ENCODE measurements around the gene DGKA. TPM values are rescaled to one million over a fixed set of nuclear protein-coding genes. Genes with fewer than 3 reads are reported as not detected.
"Not testable (repeated sequence)": the region's sequence is repeated elsewhere in the genome, so short reads cannot be mapped to it uniquely, and the experiment has no call there.

DGKA gene
- total RNA-seq, 4 donors from 2014 or later: 101 to 268 (median 138) TPM

DNA sequence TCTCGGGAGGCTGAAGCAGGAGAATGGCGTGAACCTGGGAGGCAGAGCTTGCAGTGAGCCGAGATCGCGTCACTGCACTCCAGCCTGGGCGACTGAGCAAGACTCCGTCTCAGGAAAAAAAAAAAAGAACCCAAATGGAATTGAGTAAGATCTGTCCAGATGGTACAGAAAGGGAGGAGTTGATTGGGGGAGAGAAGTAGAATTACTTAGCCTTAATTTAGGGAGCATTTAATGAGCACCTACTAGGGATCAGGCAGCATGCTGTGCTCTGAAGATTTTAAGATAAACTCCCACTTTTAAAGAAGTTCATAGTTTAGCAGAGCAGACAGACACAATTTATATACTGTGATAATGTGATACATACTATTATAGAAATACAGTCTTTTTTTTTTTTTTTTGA lies 47.4 kb downstream of the DGKA start:
- peaks cover 0 to 10% (median 0%) of the 10 kb centered on the region in 4 donors for H3K36me3 ChIP-seq
- H3K9me3 ChIP-seq: no peaks in the 10 kb centered on the region
- no peak overlapping the region for H3K4me3 ChIP-seq
- TF ChIP-seq, protein P1, sequence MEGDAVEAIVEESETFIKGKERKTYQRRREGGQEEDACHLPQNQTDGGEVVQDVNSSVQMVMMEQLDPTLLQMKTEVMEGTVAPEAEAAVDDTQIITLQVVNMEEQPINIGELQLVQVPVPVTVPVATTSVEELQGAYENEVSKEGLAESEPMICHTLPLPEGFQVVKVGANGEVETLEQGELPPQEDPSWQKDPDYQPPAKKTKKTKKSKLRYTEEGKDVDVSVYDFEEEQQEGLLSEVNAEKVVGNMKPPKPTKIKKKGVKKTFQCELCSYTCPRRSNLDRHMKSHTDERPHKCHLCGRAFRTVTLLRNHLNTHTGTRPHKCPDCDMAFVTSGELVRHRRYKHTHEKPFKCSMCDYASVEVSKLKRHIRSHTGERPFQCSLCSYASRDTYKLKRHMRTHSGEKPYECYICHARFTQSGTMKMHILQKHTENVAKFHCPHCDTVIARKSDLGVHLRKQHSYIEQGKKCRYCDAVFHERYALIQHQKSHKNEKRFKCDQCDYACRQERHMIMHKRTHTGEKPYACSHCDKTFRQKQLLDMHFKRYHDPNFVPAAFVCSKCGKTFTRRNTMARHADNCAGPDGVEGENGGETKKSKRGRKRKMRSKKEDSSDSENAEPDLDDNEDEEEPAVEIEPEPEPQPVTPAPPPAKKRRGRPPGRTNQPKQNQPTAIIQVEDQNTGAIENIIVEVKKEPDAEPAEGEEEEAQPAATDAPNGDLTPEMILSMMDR (IDR thresholded peaks at IDR 0.05): no peak
- TF ChIP-seq POLR2A (IDR thresholded peaks at IDR 0.05): no peak
- no peak for TF ChIP-seq EP300 (IDR thresholded peaks at IDR 0.05; ENCODE audit: low read depth)
- TF ChIP-seq POLR2AphosphoS5 (IDR thresholded peaks at IDR 0.05): no peak
- intact Hi-C loops (cut with DNase I; ENCODE audit: low total_unique reads): no loop called here
- H3K27ac ChIP-seq: no peak overlapping the region
- 96% methylated on average over 7 of the region's 7 CpGs; no CpG with 5 or more reads in 1 of the 2 donors for WGBS, 2 donors (ENCODE audit: low coverage in 1 of 2)
- no peak for DNase-seq
- peaks cover 8 to 42% (median 30%) of the 10 kb centered on the region in 4 donors for H3K4me1 ChIP-seq
- in situ Hi-C loops (cut with MboI; ENCODE audit: low pct_ligation_motif_present in 1 of 4, low pct_unique_long_range_greater_than_20kb in 1 of 4, low sequenced_read_pairs in 3 of 4): no loop called here
- no peaks in the 10 kb centered on the region for H3K27me3 ChIP-seq

DNA sequence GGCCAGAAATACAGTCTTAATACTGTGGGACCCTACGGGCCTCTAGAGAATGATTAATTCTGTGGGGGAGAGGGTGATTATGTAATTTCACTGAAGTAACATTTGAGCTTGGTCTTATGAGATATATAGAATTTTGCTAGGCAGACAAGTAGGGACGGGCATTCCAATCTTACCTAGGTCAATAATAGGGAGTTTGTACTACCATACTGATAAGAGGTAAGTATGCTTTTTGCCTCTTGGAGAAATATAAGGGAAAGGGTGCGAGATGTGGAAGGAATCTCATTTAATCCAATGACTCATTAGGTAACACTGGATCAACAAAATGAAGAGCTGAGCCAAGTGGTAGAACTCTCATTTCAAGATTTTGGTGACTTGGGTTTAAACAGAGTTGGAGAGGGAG lies 48.1 kb downstream of the DGKA start:
- H3K27ac ChIP-seq: no peak overlapping the region
- H3K27me3 ChIP-seq: no peaks in the 10 kb centered on the region
- DNase-seq: no peak
- in situ Hi-C loops (cut with MboI; ENCODE audit: low pct_ligation_motif_present in 1 of 4, low pct_unique_long_range_greater_than_20kb in 1 of 4, low sequenced_read_pairs in 3 of 4): no loop called here
- WGBS, 2 donors (ENCODE audit: low coverage in 1 of 2): 93 to 100% methylated on average over 2 to 3 of the region's 3 CpGs
- TF ChIP-seq POLR2A (IDR thresholded peaks at IDR 0.05) (no peak), EP300 (IDR thresholded peaks at IDR 0.05; ENCODE audit: low read depth) (no peak), POLR2AphosphoS5 (IDR thresholded peaks at IDR 0.05) (no peak)
- TF ChIP-seq, protein P1 (IDR thresholded peaks at IDR 0.05): no peak
- no peaks in the 10 kb centered on the region for H3K9me3 ChIP-seq
- no peak overlapping the region for H3K4me3 ChIP-seq
- peaks cover 8 to 42% (median 30%) of the 10 kb centered on the region in 4 donors for H3K4me1 ChIP-seq
- intact Hi-C loops (cut with DNase I; ENCODE audit: low total_unique reads): no loop called here
- peaks cover 0 to 17% (median 2%) of the 10 kb centered on the region in 4 donors for H3K36me3 ChIP-seq

GRCh38 chr12:55981882-55982281 lies 50.9 kb downstream of the DGKA start:
- Histone ChIP-seq H3K36me3 (peaks cover 0 to 37% (median 7%) of the 10 kb centered on the region in 4 donors), H3K4me1 (peaks cover 5 to 18% (median 12%) of the 10 kb centered on the region in 4 donors)
- H3K9me3 ChIP-seq; DNase-seq; in situ Hi-C loops (cut with MboI; ENCODE audit: low pct_ligation_motif_present in 1 of 4, low pct_unique_long_range_greater_than_20kb in 1 of 4, low sequenced_read_pairs in 3 of 4); H3K4me3 ChIP-seq; H3K27ac ChIP-seq; H3K27me3 ChIP-seq; intact Hi-C loops (cut with DNase I; ENCODE audit: low total_unique reads): not testable (repeated sequence)
- 75% methylated on average over 5 of the region's 5 CpGs; no CpG with 5 or more reads in 1 of the 2 donors for WGBS, 2 donors (ENCODE audit: low coverage in 1 of 2)

- no peak for DNase-seq
- in situ Hi-C loops (cut with MboI; ENCODE audit: low pct_ligation_motif_present in 1 of 4, low pct_unique_long_range_greater_than_20kb in 1 of 4, low sequenced_read_pairs in 3 of 4) (no loop called here), intact Hi-C loops (cut with DNase I; ENCODE audit: low total_unique reads) (no loop called here)
- peaks cover 0 to 41% (median 9%) of the 10 kb centered on the region in 4 donors for H3K36me3 ChIP-seq
- WGBS, 2 donors (ENCODE audit: low coverage in 1 of 2): 84% methylated on average over 3 of the region's 3 CpGs; no CpG with 5 or more reads in 1 of the 2 donors
- H3K4me3 ChIP-seq: no peak overlapping the region
- H3K4me1 ChIP-seq: peaks cover 0 to 13% (median 6%) of the 10 kb centered on the region in 4 donors
- H3K27ac ChIP-seq: no peak overlapping the region
- no peaks in the 10 kb centered on the region for H3K9me3 ChIP-seq
- H3K27me3 ChIP-seq: no peaks in the 10 kb centered on the region
- TF ChIP-seq, protein P1 (IDR thresholded peaks at IDR 0.05): no peak
- TF ChIP-seq EP300 (IDR thresholded peaks at IDR 0.05; ENCODE audit: low read depth) (no peak), POLR2A (IDR thresholded peaks at IDR 0.05) (no peak), POLR2AphosphoS5 (IDR thresholded peaks at IDR 0.05) (no peak)
Observed at GRCh38 chr12:55982319-55982936, 51.5 kb downstream of the DGKA start.

Data from transverse colon (tissue), 4 donors.